GM21737 (cell line): ENCODE data around the gene ORAI2.
"Not testable (repeated sequence)": the region's sequence is repeated elsewhere in the genome, so short reads cannot be mapped to it uniquely, and the experiment has no call there.

ENCODE experiments used
- ATAC-seq: cut with Tn5 transposase; IDR thresholded peaks from one replicate; pipeline ENCODE4 v1.9.1; 2021; ENCODE audit warnings: mild to moderate bottlenecking, moderate library complexity; ENCODE audit not compliant: unreplicated experiment

ORAI2 gene

DNA sequence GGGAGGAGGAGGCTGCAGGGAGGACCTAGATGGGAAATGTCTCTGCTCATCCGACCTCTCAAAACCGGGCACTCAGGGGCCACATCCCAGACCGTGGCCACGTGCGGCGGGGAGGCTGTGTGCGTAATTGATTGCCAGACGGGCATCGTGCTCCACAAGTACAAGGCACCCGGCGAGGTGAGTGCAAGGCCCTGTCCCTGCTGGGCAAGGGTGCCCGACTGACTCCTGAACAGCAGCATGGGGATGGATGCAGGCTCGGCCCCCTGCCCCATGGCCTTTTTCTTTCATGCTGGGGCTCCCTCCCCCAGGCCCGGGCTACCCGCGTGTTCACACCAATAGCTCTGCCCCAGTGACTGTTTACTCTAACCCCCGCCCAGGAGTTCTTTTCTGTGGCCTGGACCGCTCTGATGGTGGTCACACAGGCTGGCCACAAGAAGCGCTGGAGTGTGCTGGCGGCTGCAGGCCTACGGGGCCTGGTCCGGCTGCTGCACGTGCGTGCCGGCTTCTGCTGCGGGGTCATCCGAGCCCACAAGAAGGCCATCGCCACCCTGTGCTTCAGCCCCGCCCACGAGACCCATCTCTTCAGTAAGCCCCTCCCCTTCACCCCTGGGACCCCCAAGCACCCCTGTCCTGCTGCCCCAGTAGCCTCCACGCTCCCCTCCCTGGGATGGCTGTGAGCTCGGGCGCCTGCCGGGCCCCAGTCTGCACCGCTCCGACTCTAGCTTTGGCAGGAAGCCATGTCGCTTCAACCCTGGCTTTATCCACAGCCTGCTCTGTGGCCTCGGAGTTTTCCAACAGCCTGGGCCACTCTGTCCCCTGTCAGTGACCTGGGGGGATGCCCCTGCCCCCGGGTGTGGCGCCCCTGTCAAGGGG, 35.3 kb downstream of the ORAI2 start:
- ATAC-seq, result no peak

- no peak for ATAC-seq
Observed at GRCh38 chr7:102469351-102469971, 36.1 kb downstream of the ORAI2 start.

- ATAC-seq, result no peak
Observed at GRCh38 chr7:102469972-102470825, 36.8 kb downstream of the ORAI2 start.

GRCh38 chr7:102471791-102472125, 38.4 kb downstream of the ORAI2 start:
- no peak for ATAC-seq

- ATAC-seq, result no peak
Observed at GRCh38 chr7:102472126-102473041, 39.0 kb downstream of the ORAI2 start.

DNA sequence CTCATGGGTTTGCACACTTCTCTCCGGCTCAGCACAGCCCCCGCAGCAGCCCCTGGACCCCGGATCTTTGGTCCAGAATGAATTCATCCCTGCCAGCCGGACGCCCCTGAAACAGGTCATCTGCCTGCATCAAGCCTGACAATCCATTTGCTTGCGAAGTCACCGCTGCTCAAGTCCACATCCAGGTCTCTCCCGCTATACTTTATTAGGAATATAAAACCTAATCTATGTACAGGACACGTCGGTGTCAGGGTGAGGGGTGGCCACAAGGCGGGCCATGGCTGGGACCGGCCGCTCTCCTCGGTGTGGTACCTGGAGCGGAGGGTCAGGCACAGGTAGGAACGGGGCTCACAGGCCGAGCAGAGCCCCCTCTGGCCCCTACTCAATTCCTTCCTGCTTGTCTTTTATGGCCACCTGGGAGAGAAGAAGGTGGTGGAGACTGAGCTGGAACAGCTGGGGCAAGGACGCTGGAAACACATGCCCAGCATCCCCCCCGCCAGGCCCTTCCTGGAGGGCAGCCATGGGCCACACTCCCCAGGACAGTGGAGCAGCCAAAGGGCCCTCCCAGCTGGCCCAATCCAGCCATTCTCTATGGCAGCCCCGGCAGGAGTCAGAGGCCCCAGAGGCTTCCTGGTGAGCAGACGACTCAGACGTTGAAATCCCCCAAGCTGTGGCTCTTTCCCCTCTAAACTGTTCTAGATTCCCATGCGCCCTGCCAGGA, 40.1 kb downstream of the ORAI2 start:
- no peak for ATAC-seq

DNA sequence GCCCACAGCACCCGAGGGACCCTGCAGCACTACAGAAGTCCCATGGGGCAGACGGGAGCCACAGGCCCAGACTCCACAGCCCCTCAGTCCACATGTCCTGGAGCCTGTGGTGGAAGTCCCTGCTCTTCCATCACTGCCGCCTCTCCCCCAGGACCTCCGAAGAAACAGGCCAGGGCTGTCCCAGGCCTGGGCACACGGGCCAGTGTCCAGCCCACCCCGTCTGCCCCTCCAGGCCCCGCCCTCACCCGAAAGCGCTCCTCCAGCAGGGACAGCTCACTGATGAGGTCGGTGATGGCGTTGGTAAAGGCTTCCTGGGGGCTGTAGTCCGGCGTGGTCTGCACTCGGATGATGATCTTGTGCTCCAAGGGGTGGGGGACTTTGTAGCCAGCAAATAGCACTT, 40.7 kb downstream of the ORAI2 start:
- ATAC-seq, result not testable (repeated sequence)

DNA sequence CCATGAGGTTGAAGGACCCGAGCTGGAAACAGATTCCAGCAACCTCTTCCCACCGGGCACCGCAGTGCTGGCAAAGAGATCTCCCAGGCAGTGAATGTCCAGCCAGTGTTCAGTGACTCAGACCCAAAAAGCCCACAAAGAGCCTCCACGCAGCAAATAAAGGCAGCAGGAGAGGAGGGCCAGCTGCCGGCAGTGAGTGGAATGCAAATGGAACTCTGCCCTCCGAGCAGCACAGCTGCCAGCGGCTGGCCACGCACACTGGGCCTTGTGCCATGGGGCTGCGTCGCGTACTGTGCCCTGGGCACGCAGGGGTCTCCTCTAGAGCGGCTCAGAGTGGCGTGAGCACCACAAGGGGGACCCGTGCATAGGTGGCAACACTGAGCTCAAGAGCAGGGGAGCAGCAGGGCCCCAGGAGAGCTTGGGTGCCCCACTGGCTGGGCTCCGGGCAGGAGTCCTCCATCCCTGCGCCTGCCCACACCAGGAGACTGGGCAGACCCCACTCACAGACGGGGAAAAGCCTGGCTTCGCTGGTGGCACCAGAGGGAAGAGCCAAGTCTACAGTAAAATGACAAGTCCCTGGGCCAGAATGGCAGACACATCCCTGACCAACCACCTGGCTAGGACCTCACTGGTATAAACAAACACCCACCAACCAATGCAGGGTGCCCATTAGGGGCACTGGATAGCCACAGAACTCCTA, 41.5 kb downstream of the ORAI2 start:
- ATAC-seq, result not testable (repeated sequence)

GRCh38 chr7:102478314-102479208, 45.2 kb downstream of the ORAI2 start, which contains the start of gene POLR2J:
POLR2J (minus strand) TSS chr7:102478922; CDS start chr7:102478860, 62 bp downstream.
- peak; percentile 77 for ATAC-seq

- peak; percentile 3 for ATAC-seq
Observed at GRCh38 chr7:102479209-102479584, 45.8 kb downstream of the ORAI2 start.

GRCh38 chr7:102479982-102480637, 46.7 kb downstream of the ORAI2 start:
- ATAC-seq, result not testable (repeated sequence)

GRCh38 chr7:102481962-102482361, 48.6 kb downstream of the ORAI2 start:
- not testable (repeated sequence) for ATAC-seq

- not testable (repeated sequence) for ATAC-seq
Observed at GRCh38 chr7:102484317-102484716, 50.9 kb downstream of the ORAI2 start.

GRCh38 chr7:102490529-102491075, 57.2 kb downstream of the ORAI2 start:
- ATAC-seq, result not testable (repeated sequence)

DNA sequence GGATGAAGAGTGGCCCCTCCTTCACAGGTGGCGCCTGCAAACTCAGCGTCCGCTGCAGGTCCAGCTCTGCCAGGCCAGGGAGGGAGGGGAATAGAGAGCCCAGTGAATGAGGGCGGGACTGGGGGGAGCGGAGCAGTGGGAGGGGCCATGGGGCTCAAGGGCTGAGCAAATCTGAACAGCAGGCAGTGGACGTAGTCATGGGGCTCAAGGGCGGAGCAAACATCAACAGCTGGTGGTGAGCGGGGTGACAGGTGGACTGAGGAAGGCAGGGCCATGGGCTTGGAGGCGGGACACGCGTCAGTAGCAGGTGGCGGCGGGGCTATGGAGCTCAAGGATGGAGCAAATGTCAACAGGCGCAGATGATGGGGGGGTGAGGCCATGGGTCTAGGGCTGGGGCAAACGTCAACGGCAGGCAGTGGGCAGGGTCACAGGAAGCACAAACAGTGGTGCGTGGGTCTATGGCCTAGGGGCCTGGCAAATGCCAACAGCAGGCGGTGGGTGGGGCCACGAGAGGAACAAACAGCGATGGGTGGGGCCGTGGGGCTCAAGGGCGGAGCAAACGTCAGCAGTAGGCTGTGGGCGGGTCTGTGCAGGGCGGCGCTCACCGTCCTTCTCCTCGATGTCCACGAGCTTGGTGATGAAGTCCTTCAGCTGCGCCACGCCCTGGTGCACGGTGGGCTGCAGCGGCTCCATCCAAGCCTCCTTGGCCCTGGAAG, 60.0 kb downstream of the ORAI2 start:
- ATAC-seq, result peak; percentile 30

GRCh38 chr7:102494026-102494425, 60.7 kb downstream of the ORAI2 start:
- ATAC-seq, result not testable (repeated sequence)
